GM21367 (cell line): ENCODE measurements around the gene MYL2.

Source experiments
- ATAC-seq: cut with Tn5 transposase; IDR thresholded peaks from one replicate; pipeline ENCODE4 v1.9.1; 2021; ENCODE audit not compliant: unreplicated experiment

Gene MYL2

DNA sequence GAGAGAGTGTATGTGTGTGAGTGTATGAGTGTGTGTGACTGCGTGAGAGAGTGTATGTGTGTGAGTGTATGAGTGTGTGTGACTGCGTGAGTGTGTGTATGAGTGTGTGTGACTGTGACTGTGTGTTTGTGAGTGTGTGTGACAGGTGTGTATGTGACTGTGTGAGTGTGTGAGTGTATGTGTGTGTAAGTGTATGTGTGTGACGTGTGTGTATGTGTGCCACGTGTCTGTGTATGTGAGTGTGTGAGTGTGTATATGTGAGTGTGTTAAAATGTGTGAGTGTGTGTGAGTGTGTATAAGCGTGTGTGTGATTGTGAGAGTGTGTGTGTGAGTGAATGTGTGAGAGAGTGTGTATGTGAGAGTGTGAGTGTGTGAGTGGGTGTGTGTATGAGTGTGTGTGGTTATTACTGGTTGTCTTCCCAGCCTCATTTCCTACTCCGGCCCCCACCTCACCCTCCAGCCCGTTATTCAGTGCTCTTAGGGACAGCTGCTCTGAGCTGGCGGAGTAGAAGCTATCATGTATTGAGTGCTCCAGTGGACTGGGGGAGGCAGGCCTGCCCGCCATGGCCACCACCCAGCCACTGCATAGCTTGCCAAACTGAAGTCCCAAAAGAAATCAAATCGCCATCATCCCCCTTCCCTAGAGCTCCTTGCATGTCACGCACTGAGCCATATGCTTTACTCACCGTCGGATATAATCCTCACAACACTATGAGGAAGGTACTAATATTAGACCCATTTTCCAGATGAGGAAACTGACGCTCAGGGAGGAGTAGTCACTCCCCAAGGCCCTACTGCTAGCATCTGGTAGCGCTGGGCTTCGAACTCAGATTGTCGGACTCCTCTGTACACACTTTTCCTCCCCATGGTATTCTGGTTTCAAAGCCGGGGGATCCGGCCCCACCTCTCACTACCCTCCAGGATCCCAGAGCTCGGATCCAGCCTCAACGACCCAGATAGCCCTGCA, 10.3 kb upstream of the MYL2 start:
- ATAC-seq = no peak

DNA sequence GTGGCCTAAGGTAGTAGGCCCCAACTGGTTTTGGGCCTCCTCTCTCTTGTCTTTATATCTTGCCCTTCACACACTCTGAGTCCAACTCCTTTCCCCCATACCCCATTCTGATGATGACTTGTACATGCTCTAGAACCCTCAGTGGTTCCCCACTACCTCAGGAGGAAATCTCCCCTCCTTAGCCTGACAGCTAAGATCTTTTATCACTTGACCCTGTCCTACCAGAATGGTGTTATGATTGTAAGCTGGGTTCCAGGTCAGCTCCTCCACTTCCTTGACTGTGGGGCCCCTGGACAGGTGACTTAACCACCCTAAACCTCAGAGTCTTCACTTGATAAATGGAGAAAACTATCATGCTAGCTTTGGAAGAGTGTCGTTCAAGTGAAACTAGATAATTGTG, 9.4 kb upstream of the MYL2 start:
- ATAC-seq = no peak

DNA sequence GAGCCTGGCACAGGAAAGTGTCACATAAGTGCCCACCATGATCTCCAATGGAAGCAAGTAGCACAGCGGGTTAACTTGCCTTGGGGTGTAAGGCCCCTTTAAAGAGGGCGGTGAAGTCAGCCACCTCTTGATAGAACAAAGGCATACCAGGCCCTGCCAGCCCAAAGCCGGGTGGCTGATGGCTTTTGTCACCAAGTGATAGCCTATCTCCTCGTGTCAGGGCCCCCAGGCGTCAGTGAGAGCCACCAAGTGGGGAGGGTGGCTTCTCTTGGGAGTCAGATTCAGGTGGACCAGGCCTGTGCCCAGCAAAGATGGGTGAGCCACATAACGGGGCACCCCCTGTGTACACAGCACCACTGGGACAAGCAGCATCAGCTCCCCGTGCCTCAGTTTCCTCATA, 8.3 kb upstream of the MYL2 start:
- ATAC-seq = no peak

DNA sequence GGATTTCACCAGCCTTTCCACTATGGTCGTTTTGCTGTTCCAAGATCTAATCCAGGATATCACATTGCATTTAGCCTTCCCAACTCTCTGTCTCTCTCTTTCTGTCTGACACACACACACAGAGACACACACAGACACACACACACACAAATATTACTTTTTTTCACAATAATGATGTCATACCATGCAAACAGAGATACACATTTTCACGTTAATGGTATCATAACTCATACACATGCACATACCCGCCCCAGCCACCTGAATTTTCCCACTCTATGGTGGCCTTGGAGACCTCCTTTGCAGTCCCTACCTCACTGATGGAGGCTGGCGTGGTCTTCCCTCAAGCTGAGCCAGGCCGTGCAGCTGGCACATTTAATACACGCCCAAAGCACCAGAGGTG, 7.2 kb upstream of the MYL2 start:
- no peak for ATAC-seq

DNA sequence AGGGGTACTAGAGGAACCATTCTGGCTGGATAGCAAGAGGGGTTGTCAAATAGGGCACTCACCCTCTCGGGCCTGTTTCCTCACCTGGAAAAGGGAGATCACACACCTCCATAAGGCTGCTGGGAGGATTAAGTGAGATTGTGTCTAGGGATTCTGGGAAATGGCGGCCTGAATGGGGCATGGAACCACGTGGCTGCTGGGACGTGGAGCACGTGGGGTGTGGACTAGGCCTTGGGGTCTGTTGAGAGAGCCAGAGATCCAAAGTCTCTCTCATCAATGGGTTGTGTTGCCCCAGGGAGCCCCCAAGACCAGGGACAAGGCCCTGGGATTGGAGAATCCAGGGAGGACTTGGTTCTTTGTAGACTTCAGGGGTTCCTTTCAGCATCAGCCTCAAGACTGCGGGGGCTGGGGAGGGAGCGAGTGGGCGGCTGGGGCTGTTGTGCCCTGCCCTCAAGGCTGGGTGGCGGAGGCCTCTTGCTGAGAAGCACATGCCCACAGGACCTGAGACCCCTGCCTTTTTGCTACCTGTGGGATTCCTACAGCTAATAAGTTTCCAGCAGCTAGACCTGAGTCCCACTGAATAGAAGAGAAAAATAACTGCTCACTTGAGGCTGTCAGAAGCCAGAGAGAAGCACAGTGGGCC, 3.4 kb upstream of the MYL2 start:
- no peak for ATAC-seq

DNA sequence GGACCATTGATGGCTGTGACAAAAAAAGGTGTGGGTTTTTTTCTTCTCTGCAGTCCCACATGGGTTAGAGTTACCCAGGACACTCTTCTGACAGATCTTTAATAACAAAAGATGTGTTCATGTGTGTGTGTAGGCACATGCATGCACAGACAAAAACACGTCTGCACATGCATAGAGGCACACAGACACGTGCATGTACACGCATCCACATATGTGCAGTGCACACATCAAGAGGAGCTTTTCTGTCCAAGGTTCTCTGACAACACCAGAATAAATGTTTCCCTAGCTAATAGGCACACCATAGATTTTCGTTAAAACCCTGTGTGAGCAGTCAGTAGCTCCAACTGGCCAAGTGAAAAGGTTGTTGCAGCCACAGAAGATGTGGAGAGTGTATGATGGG, 2.8 kb upstream of the MYL2 start:
- no peak for ATAC-seq

DNA sequence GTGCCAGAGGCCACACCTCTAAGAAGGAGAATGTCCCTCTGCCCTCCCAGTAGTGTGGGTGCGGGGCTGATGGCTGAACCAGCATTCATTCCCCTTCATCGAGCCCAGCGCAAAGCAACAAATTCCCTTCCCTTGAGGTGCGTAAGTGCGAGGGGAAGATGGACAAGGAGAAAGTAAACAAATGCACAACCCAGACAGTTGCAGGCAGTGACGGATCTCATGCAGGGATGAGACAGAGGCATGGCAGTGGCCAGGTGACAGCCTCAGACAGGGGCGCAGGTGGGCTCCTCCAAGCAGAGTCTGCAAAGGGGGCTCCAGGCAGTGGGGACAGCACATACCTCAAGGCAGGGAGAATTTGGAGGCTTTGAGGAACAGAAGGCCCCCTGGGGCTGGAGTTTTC, 2.3 kb upstream of the MYL2 start:
- no peak for ATAC-seq

DNA sequence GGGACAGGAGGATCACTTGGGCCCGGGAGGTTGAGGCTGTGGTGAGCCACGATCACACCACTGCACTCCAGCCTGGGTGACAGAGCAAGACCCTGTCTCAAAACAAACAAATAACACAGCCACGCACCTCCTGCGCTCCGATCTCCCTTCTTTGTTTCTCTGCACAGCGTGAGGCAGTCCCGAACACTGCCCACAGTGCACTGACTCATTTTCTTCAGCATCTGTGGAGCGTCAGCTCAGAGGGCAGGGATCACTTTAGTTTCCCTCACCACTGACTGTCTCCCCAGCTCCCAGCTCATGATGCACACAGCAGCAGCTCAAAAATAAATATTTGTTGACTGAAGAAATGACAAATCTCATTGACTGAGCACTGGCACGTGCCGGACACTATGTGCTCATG, 883 bp upstream of the MYL2 start:
- ATAC-seq = no peak

DNA sequence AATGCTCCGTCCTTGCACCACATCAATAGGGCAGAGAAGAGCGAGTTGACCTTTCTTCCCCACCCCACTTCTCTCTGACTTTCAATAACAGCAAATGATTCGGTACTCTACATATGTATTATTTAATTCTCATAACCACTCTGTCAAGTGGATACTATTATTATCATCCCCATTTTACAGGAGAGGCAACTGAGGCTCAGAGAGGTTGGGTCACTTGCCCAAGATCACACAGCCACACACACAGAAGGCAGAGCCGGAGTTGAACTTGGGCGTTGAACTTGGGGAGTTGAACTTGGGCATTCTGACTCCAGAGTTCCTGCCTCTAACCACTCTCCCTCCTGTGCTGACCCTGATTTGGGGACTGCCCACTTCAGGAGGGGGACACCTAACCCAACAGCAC, 659 bp downstream of the MYL2 start:
- no peak for ATAC-seq

DNA sequence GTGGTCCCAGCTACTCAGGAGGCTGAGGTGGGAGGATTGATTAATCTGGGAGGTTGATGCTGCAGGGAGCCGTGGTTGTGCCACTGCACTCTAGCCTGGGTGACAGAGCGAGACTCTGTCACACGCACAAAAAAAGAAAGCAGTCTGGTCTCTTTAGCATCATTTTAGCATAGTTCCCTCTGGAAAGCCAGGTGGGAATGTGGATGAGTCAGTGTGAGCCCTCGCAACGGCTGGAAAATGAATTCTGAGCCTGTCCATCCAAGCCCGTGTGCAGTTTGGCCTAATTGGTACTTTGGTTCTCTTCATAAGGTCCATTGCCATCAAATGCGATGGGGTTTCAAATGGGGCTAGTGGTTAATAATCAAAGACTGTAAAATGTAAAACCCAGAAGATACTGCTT, 2.4 kb downstream of the MYL2 start:
- no peak for ATAC-seq

DNA sequence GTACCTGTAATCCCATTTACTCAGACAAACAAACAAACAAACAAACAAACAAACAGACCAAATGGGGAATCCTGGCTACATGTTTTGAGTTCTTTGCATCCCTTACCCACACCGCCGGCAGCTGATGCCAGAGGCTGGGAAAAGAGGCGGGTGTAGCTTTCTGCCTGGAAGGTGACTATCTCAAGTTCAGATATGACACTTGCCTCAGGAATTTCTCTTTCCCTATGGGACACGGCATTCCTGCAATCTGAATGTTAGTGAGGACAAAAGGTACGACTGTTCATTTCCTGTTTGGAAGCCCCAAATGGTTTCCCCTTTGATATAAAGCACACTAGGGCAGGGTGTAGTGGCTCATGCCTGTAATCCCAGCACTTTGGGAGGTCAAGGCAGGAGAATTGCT, 2.9 kb downstream of the MYL2 start:
- no peak for ATAC-seq

DNA sequence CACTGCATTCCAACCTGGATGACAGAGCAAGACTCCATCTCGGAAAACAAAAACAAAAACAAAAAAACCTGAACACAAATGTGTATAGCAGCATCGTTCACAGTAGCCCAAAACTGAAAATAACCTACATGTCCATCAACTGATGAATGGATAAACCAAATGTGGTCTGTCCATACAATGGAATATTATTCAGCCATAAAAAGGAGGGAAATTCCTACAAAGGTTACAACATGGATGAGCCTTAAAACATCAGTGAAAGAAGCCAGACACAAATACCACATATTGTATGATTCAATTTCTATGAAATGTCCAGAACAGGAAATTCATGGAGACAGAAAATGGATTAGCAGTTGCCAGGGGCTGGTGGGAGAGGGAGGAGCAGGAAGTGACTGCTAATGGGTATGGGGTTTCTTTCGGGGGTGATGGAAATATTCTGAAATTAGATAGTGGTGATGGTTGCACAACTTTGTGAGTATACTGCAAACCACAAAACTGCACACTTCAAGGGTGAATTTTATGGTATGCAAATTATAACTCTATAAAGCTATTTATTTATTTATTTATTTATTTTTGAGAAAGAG, 4.0 kb downstream of the MYL2 start:
- no peak for ATAC-seq

DNA sequence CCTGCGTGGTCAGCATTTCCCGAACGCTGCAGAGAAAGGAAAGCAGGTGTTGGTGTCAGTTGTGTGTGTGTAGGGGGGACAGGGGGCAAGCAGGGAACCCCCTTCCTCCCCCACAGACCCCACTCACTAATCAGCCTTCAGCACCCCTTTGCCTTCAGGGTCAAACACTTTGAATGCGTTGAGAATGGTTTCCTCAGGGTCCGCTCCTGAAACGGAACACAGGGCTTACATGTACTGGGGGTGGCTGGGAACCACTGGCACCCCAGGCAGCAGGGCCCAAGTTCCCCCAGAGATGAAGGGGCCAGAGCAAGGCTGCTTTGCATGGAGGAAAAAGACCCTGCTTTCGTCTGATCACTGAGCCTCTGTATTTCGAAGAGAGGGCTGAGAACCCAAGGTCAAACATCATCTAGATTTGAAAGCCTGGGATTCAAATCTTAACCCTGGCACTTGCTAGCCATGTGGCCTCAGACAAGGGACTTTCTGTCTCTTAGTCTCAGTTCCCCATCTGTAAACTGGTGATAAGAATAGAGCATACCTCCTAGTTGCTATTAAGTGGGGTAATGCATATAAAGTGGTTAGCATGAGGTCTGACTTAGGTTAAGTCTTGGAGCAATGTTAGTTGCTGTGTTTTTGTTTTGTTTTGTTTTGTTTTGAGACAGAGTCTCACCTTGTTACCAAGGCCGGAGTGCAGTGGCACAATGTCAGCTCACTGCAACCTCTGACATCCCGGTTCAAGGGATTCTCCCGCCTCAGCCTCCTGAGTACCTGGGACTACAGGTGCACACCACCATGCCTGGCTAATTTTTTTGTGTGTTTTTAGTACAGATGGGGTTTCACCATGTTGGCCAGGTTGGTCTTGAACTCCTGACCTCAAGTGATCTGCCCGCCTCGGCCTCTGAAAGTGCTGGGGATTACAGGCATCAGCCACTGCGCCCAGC, 7.0 kb downstream of the MYL2 start:
- ATAC-seq = peak; percentile 96

DNA sequence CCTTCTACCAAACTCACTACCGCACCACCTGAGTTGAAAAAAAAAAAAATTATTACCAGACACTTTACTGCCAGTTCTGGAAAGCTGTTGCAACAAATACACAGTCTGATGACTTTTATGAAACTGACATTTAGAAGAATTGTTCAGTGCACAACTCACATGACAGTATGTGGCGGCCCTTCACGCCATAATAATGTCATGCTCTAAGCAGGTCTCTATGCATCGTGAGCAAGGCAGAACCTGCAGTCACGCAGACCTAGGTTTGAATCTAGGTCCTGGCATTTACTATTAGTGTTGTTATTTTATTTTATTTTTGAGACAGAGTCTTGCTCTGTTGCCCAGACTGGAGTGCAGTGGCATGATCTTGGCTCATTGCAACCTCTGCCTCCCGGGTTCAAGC, 8.1 kb downstream of the MYL2 start:
- ATAC-seq = no peak

DNA sequence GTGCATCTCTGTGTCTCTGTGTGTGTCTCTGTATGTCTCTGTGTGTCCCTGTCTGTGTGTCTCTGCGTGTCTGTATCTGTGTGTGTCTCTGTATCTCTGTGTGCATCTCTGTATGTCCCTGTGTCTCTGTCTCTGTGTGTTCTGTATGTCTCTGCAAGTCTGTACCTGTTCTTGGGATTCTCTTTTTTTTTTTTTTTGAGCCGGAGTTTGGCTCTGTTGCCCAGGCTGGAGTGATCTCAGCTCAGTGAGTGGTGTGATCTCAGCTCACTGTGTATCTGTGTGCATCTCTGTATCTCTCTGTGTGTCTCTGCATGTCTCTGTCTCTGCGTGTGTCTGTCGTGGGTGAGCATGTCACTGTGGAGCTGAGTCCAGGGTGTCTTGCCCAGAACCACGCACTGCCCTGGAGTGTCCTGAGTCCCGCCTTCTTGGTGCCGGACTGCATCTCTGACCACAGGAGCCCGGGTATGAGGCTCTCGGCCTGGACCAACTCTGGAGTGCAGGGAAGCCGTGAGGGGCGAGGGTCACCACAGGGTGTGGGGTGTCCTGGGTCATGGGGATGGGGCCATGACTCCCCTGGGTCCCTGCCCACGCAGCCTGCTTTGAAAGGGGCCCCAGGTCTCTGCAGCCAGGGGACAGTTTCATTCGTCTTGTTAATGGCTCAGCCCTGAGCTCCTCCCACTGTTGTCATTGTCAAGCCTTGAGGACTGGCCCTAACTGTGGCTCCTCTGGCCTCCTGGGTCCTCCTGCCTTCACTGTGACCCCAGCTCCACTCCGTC, 11.8 kb downstream of the MYL2 start:
- no peak for ATAC-seq

DNA sequence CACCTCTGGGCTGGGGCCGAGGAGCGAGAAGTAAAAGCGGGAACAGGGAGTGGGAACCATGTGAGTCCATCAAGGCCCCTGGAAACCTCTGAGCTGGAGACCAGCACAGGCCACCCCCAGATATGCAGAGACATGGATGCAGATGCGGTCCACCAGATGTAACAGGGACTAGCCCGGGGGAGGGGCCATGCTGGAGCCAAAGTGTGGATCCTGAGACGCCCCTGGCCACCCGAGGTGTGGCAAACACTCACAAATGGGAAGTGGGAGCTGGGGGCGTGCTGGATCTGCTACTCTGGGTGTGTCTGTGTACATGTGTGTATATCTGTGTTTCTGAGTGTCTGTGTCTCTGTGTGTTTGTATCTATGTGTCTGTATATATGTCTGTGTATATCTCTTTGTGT, 12.8 kb downstream of the MYL2 start:
- no peak for ATAC-seq

DNA sequence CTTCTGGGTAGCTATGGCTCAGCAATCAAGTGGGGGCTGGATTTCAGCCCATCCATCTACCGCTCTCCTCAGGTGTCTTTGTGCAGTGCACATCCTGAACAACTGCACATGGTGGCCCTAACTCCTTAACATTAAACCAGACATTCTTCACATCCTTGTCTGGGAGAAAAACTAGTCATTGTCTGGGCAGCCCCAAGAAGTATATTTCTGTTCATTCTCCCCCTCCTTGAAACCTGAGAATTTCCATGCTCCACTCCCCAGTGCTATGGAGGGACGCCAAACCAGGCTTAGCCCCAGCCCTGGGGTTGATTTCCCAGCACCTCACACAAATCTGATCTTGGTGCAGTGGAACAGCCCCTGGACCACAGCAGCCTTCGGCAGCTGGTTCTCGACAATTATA, 13.4 kb downstream of the MYL2 start:
- no peak for ATAC-seq

DNA sequence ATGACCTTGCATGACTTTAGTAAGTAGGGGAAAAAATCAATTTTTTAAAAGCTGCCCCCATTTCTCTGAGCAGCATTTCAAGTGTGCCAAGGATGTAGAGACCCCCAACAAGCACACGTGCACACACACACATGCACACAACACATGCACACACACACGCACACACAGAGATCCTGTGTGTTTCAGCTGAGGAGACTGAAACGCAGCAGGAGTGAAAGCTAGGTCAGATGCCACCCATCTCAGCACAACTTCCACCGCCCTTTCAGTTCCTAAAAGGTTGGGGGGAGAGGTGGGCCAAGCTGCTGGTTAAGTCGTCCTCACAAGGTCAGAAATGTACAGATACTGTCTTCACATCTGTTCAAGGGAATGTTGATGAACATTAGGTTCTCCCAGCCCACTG, 13.9 kb downstream of the MYL2 start:
- ATAC-seq = no peak

DNA sequence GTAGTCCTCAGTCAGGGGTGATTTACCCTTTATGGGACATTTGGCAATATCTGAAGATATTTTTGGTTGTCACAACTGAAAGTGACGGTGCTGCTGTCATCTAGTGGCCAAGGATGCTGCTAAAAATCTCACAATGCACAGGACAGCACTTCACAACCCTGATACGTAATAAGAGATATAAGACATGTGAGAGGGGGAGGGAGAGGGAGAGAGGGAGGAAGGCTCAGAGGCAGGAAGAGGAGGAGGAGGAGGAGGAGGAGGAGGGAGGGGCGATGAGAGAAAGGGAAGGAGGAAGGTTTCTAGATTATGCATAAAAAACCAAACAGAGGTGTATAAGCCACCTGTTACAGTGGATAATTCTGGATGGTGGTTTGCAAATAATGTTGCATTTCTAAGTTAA, 14.3 kb downstream of the MYL2 start:
- ATAC-seq = no peak

DNA sequence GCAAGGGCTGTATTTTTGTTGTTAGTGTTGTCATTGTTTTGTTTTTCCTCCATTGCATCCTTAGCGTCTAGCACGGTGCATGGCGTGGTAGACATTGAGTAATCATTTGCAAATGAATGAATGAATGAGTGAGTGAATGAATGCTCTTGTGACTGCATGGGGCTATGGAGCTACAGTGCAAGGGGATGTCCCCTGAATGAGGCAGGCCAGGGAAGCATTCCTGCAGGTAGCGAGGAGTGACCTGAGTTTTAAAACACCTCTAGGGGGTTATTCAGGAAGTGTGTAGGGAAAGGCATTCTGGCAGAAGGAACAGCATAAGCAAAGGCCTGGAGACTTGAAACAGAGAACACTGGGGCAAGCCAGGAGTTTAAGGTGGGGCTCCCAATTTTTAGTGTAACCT, 16.9 kb downstream of the MYL2 start:
- no peak for ATAC-seq
